Heart left ventricle (tissue), 13 donors: ENCODE results near the gene TAP1.

Experiments used
- POLR2A ChIP-seq, 2 donors: fragments of 450-650 bp; IDR thresholded peaks; one replicate each; pipeline ENCODE4 v1.6.1; 2017; ENCODE audit warnings: antibody characterized with exemption in 2 of 2, mild to moderate bottlenecking in 2 of 2, moderate library complexity in 2 of 2
- TF ChIP-seq, protein P1 (sequence below), 12 donors: fragments of 200-600 bp; sonication (generic) in 4 of 12; IDR thresholded peaks; one replicate each; pipeline versions ENCODE4 v1.5.0 to v1.8.0; 2018 to 2022; ENCODE audit warnings: antibody characterized with exemption in 12 of 12, mild to moderate bottlenecking in 5 of 12
- donor health status: ischemic (EF 13 %, LVEDD 7.1; RV severe dilation, severe dysfunction).
- donor health status: DM: no; HTN: yes; CAD: no.
- donor health status: DM: no; HTN: no; CAD: no.
- donor health status: ischemic (EF 25% LVEDD 6.9; RV normal size, moderate dysfunction).
- donor health status: ischemic (EF 25% LVEDD 5.7; RV mildly dilated, moderate dysfunction).
- donor health status: ischemic (EF 35%, LVEDD 5.7; RV mildly dilated, moderate dysfunction).
- donor health status: nonischemic (EF 11% LVEDD 7.7; RV severe dilation, severe dysfunction).
- donor health status: DM: yes; HTN: yes; CAD: no.
- donor health status: PGD.
- donor health status: ischemic (EF 29% LVEDD 5.4; RV normal size, mild dysfunction).
- donor health status: nonischemic (EF 23%, LVEDD 6.1; RV moderate dilation, normal function).

DNA sequence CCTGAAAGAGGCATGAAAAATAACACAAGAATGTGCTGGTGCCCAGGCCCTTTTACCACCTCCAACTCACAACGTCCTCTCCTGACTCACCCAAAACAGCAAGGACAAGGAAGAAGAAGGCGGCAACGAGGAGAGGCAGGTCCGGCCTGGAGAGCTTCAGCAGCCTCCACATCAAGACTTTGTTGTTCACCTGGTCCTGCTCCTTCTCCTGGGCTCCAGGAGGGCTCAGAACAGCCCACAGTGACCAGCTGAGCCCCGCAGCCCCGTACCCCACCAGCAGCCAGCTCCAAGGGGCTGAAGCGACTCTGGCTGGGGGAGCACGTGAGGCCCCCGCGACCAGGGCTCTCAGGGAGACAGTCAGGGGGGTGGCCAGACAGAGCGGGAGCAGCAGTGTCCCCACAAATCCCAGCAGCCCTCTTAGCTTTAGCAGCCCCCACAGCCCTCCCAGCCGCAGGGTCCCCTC lies 15.8 kb downstream of the TAP1 start:
- TF ChIP-seq, protein P1, sequence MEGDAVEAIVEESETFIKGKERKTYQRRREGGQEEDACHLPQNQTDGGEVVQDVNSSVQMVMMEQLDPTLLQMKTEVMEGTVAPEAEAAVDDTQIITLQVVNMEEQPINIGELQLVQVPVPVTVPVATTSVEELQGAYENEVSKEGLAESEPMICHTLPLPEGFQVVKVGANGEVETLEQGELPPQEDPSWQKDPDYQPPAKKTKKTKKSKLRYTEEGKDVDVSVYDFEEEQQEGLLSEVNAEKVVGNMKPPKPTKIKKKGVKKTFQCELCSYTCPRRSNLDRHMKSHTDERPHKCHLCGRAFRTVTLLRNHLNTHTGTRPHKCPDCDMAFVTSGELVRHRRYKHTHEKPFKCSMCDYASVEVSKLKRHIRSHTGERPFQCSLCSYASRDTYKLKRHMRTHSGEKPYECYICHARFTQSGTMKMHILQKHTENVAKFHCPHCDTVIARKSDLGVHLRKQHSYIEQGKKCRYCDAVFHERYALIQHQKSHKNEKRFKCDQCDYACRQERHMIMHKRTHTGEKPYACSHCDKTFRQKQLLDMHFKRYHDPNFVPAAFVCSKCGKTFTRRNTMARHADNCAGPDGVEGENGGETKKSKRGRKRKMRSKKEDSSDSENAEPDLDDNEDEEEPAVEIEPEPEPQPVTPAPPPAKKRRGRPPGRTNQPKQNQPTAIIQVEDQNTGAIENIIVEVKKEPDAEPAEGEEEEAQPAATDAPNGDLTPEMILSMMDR (IDR thresholded peaks at IDR 0.05): no peak
- no peak for TF ChIP-seq POLR2A (IDR thresholded peaks at IDR 0.05)
